HG03378 (cell line): ENCODE measurements around the gene CUBN.

Source experiments
- ATAC-seq: cut with Tn5 transposase; IDR thresholded peaks from one replicate; pipeline ENCODE4 v1.9.1; 2021; ENCODE audit warnings: mild to moderate bottlenecking, moderate library complexity; ENCODE audit not compliant: unreplicated experiment

The CUBN gene

GRCh38 chr10:16890691-16891090 is 238.9 kb downstream of the CUBN start:
- ATAC-seq: no peak

DNA sequence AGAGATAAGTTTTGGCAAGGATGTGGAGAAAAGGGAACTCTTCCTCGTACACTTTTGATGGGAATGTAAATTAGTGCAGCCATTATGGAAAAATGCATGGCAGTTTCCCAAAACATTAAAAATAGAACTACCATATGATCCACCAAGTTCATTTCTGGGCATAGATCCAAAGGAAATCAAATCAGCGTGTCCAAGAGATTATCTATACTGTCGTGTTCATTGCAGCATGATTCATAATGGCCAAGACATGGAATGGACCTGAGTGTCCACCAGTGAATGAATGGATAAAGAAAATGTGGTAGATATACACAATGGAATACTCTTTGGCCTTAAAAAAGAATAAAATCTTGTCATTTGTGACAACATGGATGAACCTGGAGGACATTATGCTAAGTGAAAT is 242.0 kb downstream of the CUBN start:
- no peak for ATAC-seq

GRCh38 chr10:16886031-16886430 is 243.6 kb downstream of the CUBN start:
- ATAC-seq: no peak

DNA sequence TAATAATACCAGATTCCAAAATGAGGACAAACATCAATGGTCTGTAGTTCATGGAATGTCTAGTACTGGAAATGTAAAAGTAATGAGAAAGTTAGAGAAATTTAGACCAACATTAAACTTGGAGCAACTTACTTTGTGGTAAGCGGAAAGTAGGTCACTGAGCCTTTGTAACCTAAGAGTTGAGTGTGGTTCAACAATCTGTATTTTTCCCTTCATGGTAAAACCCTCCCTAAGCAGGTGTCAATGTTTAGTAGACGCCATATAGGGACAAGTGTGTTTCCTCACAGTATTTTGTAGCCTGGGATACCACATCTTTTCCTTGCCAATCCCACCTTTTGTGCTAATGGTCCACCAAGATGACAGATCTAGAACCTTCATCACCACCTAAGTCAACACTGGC is 245.1 kb downstream of the CUBN start:
- no peak for ATAC-seq

DNA sequence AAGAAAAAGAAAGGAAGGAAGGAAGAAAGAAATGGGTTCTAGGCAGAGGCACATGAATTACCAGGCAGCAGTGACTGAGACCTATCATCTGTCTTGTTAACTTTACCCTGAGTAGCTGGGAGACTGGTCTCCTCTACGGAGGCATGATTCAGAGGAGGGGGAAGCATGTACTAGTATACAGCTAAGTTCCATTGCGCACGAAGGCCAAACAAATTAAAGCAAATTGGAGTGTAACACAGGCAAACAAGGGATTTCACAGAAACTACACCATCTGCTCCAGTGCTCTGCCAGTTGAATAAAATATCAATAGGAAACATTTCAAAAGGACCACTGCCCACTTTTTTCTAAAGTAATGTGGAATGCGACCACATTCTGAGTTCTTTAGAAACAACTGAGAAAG is 246.5 kb downstream of the CUBN start:
- no peak for ATAC-seq

DNA sequence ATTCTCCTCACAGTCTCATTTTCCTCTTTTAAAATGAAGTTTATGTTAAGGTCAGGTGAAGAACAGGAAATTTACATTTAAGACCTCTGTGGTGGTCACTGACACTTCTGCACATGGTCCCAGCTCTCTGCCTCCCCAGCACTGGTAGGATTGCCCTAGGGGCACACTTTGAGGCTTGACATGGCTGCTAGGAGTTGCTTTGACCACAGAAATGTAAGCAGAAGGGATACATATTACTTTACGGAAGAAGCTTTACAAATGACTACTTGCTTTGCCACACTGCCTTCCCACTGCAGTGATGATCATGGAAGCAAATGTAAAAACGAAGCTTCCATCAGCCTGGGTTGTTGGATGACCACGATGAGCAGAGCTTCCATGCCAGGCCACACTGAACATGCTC is 259.3 kb downstream of the CUBN start:
- no peak for ATAC-seq

GRCh38 chr10:16867990-16868389 is 261.6 kb downstream of the CUBN start:
- ATAC-seq: no peak

- ATAC-seq: no peak
These were observed 262.1 kb downstream of the CUBN start for GRCh38 chr10:16867556-16867955.

- no peak for ATAC-seq
These were observed 262.9 kb downstream of the CUBN start for GRCh38 chr10:16866541-16867275.

- ATAC-seq: no peak
These were observed 263.8 kb downstream of the CUBN start for GRCh38 chr10:16865766-16866165.

- ATAC-seq: no peak
These were observed 265.8 kb downstream of the CUBN start for GRCh38 chr10:16863766-16864165.

- no peak for ATAC-seq
These were observed 272.2 kb downstream of the CUBN start for GRCh38 chr10:16857419-16857818.

DNA sequence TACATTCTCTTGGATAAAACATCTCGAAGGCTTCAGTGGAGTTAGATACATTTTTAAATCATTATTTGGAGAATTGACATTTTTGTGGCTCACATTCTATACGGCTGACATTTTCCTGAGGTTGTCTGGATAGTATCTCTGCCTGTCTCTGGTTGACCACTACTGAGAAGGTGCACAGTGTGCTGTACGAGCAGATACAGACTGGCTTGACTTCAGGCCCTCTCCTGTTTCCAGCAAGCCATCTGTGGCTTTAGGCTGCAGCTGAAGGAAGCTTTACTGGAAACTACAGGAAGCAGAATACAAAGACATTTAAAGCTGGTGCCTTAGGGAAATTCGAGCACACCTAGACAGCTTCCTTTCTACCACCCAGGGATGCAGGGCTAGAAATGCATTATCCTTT is 273.0 kb downstream of the CUBN start:
- no peak for ATAC-seq

DNA sequence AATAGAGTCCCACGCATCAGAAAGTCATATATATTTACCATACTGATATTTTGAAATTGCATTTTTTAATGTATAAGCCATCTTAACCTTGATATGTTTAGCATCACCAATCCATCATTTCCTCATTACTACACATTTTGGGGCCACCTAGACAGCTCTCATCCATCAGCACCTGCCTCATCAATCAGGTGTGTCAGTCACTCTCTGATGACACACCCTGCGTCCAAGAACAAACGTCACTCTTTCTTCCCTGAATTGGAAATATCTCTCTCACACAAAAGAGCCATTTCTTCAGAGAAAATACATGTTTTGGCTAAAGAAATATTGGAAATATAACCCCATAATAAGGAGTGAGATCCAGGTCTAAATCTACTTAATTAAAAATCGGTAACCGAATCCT is 273.5 kb downstream of the CUBN start:
- ATAC-seq: no peak

DNA sequence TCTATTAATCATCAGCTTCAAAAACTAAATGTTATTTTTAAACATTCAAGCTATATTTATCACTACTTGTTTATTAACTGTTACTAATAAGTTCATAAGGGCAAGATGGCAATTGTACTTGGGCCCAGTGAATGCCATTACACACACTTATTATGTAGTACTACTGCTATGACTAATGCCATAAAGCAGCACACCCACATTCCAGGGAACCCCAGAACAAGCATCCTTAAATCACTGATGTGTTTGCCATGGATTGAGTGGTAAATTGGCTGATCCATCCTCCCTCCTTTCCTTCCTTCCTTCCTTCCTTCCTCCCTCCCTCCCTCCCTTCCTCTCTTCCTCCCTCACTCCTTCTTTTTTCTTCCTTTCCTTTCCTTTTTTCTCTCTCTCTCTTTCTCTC is 275.0 kb downstream of the CUBN start:
- ATAC-seq: no peak

- ATAC-seq: no peak
These were observed 275.8 kb downstream of the CUBN start for GRCh38 chr10:16853809-16854208.

DNA sequence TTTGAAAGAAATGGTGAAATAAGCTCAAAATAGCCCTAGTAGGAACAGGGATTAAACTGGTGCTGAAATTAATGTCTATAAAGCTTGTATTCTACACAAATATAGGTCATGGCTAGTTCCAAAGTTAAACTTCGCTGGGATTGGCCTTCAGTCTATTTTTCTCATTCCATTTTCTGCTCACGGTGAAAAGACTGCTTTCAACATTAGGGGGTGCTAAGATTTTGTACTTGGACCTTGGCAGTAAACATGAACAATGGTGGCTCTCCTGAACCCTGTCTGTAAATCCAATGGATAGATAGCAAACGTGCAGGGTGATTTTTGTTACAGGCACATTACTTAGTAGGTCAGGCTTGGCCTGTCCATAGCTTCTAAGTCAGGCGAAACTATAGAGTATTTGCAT is 276.4 kb downstream of the CUBN start:
- ATAC-seq: no peak

DNA sequence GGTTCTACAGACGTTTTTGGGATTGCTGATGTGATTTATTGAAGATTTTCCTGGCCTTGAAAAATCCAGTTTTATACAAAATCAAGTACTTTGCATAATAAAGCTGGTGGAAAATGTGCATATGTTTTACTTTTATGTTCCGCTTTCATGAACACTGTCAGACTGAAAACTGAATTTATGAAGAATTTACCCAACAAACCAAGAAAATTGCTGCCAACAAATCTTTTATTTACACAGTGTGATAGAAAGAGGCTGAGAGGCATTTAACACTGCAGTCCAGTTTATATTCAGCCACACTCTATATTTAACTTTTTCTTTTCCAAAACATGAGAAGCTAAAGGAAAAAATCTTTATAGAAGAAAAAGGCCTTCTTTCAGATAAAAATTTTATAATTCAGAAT is 277.0 kb downstream of the CUBN start:
- ATAC-seq: no peak

GRCh38 chr10:16848562-16849154 is 281.0 kb downstream of the CUBN start:
- no peak for ATAC-seq

- no peak for ATAC-seq
These were observed 282.0 kb downstream of the CUBN start for GRCh38 chr10:16847644-16848043.

DNA sequence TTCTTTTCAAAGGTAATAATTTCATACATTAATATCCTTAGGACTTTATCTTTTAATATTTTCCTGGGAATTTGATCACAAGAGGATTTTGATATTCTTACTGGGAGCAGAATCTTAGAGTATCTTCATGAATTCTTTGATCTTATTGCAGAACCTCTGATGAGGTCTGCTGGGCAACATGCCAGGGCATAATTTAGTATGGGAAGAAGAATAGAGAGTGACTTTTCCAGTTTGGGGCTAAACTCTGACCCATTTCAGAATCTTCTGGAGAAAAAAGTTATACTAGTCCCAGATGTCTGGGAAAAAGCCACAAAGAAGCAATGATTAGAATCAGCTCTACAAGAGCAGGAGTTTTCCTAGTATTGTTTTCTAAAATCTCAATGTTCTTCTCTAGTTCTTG is 284.4 kb downstream of the CUBN start:
- no peak for ATAC-seq

- no peak for ATAC-seq
These were observed 286.2 kb downstream of the CUBN start for GRCh38 chr10:16843252-16843870.
